Tibial artery (tissue), 4 donors: ENCODE data around the gene LTBP4.
"Not testable (repeated sequence)": the region's sequence is repeated elsewhere in the genome, so short reads cannot be mapped to it uniquely, and the experiment has no call there.

Experiments used
- DNase-seq, 2 donors: peaks; one replicate each; pipeline ENCODE4 v3.0.0-alpha.2; 2019
- H3K27ac ChIP-seq, 2 donors: fragments of 200-600 bp; sonication (generic) in 1 of 2; 1 replicate in 1 of 2; 2 replicates in 1 of 2; pipeline ENCODE4 v1.5.1; 2018 to 2019; ENCODE audit warnings: mild to moderate bottlenecking in 1 of 2
- H3K27me3 ChIP-seq, 2 donors: fragments of 200-600 bp; sonication (generic) in 1 of 2; one replicate each; pipeline versions ENCODE4 v1.5.1 to v1.6.0; 2016 to 2019
- H3K36me3 ChIP-seq, 3 donors: fragments of 200-600 bp; sonication (generic) in 2 of 3; one replicate each; pipeline ENCODE4 v1.5.1; 2016 to 2019; ENCODE audit warnings: mild to moderate bottlenecking in 2 of 3
- H3K4me1 ChIP-seq, 4 donors: fragments of 200-600 bp; sonication (generic) in 2 of 4; 1 replicate in 3 of 4; 2 replicates in 1 of 4; pipeline ENCODE4 v1.5.1; 2016 to 2019
- H3K4me3 ChIP-seq, 2 donors: fragments of 200-600 bp; sonication (generic) in 1 of 2; 1 replicate in 1 of 2; 2 replicates in 1 of 2; pipeline ENCODE4 v1.5.1; 2018 to 2019; ENCODE audit warnings: mild to moderate bottlenecking in 2 of 2
- H3K9me3 ChIP-seq, 3 donors: fragments of 200-600 bp; sonication (generic) in 1 of 3; one replicate each; pipeline ENCODE4 v1.5.1; 2016 to 2019
- intact Hi-C: fragments of 100-400 bp; cut with DNase I; formaldehyde crosslinking; loops from one replicate; pipeline ENCODE4 v1.15.0; 2023; ENCODE audit warnings: low total_unique reads
- TF ChIP-seq, protein P1 (sequence below), 2 experiments: fragments of 200-600 bp in 1 of 2; fragments of 450-650 bp in 1 of 2; IDR thresholded peaks; one replicate each; pipeline ENCODE4 v1.5.1; 2017 to 2019; ENCODE audit warnings: antibody characterized with exemption in 2 of 2, mild to moderate bottlenecking in 1 of 2, moderate library complexity in 1 of 2

Gene LTBP4

DNA sequence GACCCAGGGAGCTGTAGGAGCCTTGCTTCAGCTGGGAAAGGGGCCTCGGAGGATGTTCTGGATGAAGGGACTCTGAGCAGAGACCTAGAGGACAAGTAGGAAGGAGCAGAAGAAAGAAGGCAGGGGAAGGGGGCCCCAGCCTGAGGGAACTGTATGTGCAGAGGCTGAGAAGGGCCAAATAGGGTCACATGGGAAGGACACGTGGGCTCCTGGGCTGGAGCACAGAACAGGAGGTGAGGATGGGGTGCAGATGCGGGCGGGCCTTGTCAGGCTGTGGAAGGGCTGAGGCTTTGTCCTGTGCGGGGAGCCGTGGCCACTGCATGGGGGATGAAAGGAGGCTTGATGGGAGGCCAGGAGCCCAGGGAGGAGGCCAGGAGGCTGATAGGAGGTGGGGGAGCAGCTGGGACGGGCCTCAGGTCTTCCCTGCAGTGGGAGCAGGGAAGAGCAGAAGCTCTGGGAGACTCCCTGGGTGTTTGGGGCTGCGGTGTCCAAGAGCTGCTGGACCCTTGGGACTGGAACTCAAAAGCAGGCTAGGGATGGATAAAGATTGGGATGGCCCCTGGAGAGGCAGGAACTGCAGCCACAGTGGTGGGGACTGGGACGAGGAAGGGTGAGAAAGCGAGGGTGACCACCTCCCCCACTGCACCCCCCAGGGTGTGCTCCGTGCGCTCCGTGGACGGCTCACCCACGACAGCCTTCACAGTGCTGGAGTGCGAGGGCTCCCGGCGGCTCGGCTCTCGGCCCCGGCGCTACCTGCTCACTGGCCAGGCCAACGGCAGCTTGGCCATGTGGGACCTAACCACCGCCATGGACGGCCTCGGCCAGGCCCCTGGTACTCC lies 11.4 kb upstream of the LTBP4 start:
- Histone ChIP-seq H3K4me3 (no peak overlapping the region), H3K36me3 (peaks cover 12 to 47% (median 17%) of the 10 kb centered on the region in 3 donors), H3K9me3 (no peaks in the 10 kb centered on the region), H3K27ac (no peak overlapping the region), H3K4me1 (no peaks in the 10 kb centered on the region), H3K27me3 (peaks cover 0 to 3% of the 10 kb centered on the region in 2 donors)
- TF ChIP-seq, protein P1, sequence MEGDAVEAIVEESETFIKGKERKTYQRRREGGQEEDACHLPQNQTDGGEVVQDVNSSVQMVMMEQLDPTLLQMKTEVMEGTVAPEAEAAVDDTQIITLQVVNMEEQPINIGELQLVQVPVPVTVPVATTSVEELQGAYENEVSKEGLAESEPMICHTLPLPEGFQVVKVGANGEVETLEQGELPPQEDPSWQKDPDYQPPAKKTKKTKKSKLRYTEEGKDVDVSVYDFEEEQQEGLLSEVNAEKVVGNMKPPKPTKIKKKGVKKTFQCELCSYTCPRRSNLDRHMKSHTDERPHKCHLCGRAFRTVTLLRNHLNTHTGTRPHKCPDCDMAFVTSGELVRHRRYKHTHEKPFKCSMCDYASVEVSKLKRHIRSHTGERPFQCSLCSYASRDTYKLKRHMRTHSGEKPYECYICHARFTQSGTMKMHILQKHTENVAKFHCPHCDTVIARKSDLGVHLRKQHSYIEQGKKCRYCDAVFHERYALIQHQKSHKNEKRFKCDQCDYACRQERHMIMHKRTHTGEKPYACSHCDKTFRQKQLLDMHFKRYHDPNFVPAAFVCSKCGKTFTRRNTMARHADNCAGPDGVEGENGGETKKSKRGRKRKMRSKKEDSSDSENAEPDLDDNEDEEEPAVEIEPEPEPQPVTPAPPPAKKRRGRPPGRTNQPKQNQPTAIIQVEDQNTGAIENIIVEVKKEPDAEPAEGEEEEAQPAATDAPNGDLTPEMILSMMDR (IDR thresholded peaks at IDR 0.05) = no peak
- intact Hi-C loops = loop anchor here (10.0 kb wide), 1 partner anchor 125 kb away; the partner anchor contains the start of genes BLVRB and SPTBN4
- DNase-seq = no peak

- H3K27me3 ChIP-seq = peaks cover 0 to 8% of the 10 kb centered on the region in 2 donors
- no peaks in the 10 kb centered on the region for H3K9me3 ChIP-seq
- no peaks in the 10 kb centered on the region for H3K4me1 ChIP-seq
- intact Hi-C loops = loop anchor here (10.0 kb wide), 1 partner anchor 126 kb away; the partner anchor contains the start of genes BLVRB and SPTBN4
- DNase-seq = no peak
- no peak overlapping the region for H3K27ac ChIP-seq
- H3K36me3 ChIP-seq = peaks cover 12 to 42% (median 17%) of the 10 kb centered on the region in 3 donors
- TF ChIP-seq, protein P1 (IDR thresholded peaks at IDR 0.05) = no peak
- no peak overlapping the region for H3K4me3 ChIP-seq
Measured at GRCh38 chr19:40590464-40591265, 10.5 kb upstream of the LTBP4 start.

DNA sequence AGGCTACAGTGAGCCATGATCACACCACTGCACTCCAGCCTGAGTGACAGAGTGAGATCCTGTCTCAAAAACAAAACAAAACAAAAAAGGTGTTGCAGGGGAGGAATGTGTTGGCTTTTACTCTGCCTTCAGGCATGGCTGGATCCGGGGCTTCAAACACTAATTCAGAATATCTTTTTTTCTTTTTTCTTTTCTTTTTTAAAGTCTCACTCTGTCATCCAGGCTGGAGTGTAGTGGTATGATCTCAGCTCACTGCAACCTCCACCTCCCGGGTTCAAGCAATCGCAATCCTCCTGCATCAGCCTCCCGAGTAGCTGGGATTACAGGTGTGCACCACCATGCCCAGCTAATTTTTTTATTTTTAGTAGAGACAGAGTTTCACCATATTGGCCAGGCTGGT lies 9.4 kb upstream of the LTBP4 start:
- H3K4me3 ChIP-seq, H3K9me3 ChIP-seq, H3K27ac ChIP-seq, H3K27me3 ChIP-seq, H3K4me1 ChIP-seq, DNase-seq: not testable (repeated sequence)
- H3K36me3 ChIP-seq = peaks cover 9 to 37% (median 10%) of the 10 kb centered on the region in 3 donors
- intact Hi-C loops = loop anchor here (10.0 kb wide), 1 partner anchor 127 kb away; the partner anchor contains the start of genes BLVRB and SPTBN4

DNA sequence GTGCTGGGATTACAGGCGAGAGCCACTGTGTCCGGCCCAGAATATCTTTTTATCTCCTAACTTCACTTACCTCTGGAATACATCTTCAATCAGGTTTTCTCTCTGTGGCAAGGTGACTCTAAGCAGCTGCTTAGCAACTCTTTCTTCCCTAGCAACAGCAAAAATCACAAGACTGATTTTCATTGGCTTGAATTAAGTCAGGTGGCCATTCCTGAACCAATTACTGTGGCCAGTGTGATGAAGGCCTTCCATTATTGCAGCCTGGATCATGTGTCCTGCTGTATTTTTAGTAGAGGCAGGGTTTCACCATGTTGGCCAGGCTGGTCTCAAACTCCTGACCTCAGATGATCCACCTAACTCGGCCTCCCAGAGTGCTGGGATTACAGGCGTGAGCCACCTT lies 9.0 kb upstream of the LTBP4 start:
- H3K27ac ChIP-seq = no peak overlapping the region
- no peaks in the 10 kb centered on the region for H3K9me3 ChIP-seq
- no peak for DNase-seq
- peaks cover 0 to 10% of the 10 kb centered on the region in 2 donors for H3K27me3 ChIP-seq
- intact Hi-C loops = loop anchor here (10.0 kb wide), 1 partner anchor 127 kb away; the partner anchor contains the start of genes BLVRB and SPTBN4
- no peak overlapping the region for H3K4me3 ChIP-seq
- TF ChIP-seq, protein P1 (IDR thresholded peaks at IDR 0.05) = no peak
- H3K4me1 ChIP-seq = peaks cover 0 to 9% (median 7%) of the 10 kb centered on the region in 4 donors
- peaks cover 4 to 33% (median 6%) of the 10 kb centered on the region in 3 donors for H3K36me3 ChIP-seq

DNA sequence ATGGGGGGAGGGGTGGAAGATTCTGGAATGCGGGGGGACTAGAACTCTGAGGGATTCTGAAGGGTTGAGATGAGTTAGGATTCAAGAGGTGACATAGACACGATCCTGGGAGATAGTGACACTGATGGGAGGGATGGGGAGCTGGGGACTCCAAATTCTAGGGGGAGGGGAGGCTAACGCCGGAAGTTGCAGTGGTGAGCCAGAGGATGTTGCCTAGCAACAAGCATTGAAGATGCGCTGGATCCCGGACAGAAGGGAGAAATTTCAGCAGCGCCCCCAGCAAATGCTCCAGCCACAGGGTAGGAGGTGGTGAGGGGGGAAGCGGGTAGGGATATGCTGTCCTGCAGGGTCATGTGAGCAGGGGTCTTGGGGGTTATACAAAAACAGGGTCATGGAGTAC lies 6.9 kb upstream of the LTBP4 start:
- no peak overlapping the region for H3K4me3 ChIP-seq
- H3K27me3 ChIP-seq = peaks cover 0 to 15% of the 10 kb centered on the region in 2 donors
- intact Hi-C loops = loop anchor here (10.0 kb wide), 1 partner anchor 129 kb away; the partner anchor contains the start of genes BLVRB and SPTBN4
- peaks cover 0 to 29% (median 22%) of the 10 kb centered on the region in 4 donors for H3K4me1 ChIP-seq
- TF ChIP-seq, protein P1 (IDR thresholded peaks at IDR 0.05) = no peak
- DNase-seq = no peak
- H3K9me3 ChIP-seq = no peaks in the 10 kb centered on the region
- no peak overlapping the region for H3K27ac ChIP-seq
- peaks cover 0 to 13% (median 3%) of the 10 kb centered on the region in 3 donors for H3K36me3 ChIP-seq
